GM18507 (cell line): ENCODE results near the gene MT1M.
A peak's percentile ranks its signal among the peaks of the same experiment; 100 is the strongest.

Experiments
- DNase-seq: peaks from one replicate; pipeline ENCODE4 v3.0.0; 2011; ENCODE audit warnings: low read depth; ENCODE audit not compliant: insufficient read length; ENCODE audit errors: extremely low spot score
- FAIRE-seq: peaks from 2 replicates; lab custom pipeline; 2011; peaks lifted over from hg19 to GRCh38; lab: Jason Lieb, UNC

The MT1M gene

DNA sequence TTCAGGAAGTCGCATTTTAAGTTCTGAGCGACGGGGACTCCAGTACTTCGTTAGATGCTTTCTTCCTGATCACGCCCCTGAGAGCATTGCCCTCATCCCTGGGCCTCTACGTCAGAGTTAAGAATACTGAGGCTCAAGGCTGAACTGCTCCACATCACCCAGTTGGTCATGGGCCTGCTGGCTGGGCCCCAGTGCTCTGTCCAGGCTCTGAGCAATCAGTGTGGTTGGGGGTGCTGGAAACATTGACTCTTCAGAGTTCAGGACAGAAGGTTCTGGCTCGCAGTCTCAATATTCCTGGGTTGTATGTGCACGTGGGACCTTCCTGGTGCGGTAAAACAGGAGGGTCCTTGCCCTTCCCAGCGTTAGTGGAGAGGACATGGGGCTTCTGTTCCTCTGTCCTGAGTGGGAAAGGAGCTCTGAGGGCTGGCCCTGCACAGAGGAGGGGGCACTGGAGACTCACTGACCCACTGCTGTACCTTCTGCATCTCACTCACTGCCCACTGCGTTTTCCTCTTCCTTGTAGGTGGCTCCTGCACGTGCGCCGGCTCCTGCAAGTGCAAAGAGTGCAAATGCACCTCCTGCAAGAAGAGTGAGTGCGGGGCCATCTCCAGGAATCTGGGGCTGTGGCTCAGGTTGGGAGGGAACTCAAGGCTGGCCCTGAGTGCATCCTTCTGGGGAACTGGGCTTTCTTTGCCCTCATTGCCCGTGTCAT is 6.4 kb upstream of the MT1M start:
- FAIRE-seq (no peak), DNase-seq (no peak)

DNA sequence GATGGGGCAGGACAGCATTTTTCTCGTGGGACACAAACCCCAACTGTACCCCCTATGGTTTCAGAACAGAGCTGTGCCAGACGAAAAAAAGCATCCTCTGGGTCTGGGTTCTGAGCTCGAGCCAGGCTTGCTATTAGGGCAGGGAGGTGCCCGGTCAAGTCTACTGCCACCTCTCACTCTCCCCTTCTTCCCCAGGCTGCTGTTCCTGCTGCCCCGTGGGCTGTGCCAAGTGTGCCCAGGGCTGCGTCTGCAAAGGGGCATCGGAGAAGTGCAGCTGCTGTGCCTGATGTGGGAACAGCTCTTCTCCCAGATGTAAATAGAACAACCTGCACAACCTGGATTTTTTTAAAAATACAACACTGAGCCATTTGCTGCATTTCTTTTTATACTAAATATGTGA is 5.8 kb upstream of the MT1M start:
- DNase-seq (no peak), FAIRE-seq (no peak)

DNA sequence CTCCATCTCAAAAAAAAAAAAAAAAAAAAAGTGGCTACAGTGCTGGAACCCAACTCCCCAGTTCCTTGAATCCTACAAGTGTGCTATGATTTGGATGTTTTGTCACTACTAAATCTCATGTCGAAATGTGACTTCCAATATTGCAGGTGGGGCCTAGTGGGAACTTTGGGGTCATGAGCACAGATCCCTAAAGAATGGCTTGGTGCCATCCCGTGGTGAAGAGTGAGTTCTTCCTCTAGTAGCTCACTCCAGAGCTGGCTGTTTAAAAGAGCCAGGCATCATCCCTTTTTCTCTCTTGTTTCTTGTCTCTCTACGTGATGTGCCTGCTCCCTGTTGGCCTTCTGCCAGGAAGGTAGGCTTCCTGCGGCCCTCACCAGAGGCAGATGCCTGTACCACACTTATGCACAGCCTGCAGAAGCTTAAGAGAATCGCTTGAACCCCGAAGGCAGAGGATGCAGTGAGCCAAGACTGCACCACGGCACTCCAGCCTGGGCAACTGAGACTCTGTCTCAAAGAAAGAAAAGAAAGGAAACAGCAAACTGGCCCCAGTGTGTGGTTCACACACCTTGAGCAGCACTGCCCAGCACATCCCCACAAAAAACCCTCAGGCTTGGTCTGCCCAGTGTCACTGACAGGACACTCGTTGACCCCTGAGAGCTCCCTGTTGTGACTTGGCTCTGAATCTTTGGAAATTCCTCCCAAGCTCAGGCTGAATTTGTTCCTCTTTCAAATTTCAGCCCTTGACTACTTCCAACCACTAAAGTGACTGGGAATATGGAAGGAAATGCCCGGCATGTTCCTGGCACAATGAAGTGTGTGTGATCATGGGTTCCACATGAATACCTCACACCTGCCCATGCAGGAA is 3.7 kb upstream of the MT1M start:
- DNase-seq (no peak), FAIRE-seq (no peak)

DNA sequence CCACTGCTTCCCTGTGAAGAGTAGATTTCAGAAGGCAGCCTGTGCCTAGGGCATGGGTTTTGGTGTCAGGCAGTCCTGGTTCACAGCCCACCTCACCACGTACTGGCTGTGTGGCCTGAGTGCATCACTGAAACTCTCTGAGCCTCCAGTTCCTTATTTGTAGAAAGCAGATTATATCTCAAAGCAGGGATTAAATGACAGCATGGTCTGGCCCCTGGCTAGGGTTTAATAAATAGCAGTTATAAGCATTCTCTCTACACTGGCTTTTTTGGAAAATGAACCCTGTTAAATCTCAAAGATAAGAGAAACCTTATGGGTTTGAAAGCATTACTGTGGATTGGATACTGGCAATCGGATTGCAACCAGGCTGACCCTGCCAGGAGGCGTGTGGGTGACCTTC is 2.9 kb upstream of the MT1M start:
- DNase-seq (no peak), FAIRE-seq (no peak)

- FAIRE-seq (peak; percentile 80), DNase-seq (peak; percentile 30)
Observed at GRCh38 chr16:56630134-56630533, 2.3 kb upstream of the MT1M start.

DNA sequence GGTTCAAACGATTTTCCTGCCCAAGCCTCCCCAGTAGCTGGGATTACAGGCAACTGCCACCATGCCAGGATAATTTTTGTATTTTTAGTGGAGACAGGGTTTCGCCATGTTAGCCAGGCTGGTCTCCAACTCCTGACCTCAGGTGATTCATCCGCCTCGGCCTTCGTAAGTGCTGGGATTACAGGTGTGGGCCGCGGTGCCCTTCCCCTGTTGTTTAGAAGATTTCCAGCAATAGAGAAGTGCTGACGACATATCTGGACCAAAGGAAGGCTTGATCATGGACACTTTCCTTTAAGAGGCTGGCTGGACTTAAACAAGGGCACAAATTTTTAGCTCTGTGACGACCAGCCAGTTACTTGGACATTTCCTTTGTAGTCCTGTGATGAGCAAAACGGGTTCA is 1.3 kb upstream of the MT1M start:
- no peak for FAIRE-seq
- DNase-seq, result no peak

DNA sequence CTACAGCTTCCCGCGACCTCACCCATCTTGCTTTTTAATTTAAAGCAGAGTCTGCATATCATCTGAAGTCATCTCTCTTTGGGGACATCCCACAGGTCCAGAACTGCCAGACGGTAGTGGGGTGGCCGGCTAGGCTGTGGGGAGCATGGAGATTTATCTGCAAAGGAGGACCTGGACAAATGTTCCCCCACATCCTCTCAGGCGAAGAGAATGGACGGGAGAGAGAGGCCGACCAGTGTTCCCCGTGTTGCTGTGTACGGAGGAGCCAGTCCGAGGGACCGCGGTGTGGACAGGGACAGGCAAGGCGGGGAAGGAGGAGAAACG is 665 bp upstream of the MT1M start:
- no peak for DNase-seq
- no peak for FAIRE-seq

DNA sequence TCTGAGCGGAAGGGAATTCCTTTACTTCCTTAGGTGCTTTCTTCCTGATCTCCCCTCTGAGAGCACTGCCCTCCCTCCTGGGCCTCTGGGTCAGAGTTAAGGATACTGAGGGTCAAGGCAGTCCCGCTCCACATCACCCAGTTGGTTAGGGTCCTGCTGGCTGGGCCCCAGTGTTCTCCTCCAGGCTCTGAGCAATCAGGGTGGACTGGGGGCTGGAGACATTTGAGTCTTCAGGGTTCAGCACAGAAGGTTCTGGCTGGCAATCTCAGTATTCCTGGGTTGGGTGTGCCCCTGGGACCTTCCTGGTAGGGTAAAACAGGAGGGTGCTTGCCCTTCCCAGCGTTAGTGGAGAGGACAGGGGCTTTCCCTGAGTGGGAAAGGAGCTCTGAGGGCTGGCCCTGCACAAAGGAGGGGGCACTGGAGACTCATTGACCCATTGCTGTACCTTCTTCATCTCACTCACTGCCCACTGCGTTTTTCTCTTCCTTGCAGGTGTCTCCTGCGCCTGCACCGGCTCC is 448 bp downstream of the MT1M start:
- no peak for FAIRE-seq

DNA sequence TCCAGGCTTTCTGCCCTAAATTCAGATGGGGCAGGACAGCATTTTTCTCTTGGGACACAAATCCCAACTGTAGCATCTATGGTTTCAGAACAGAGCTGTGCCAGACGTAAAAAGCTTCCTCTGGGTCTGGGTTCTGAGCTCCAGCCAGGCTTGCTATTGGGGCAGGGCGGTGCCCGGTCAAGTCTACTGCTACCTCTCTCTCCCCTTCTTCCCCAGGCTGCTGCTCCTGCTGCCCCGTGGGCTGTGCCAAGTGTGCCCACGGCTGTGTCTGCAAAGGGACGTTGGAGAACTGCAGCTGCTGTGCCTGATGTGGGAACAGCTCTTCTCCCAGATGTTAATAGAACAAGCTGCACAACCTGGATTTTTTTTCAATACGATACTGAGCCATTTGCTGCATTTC is 1.1 kb downstream of the MT1M start:
- FAIRE-seq (no peak), DNase-seq (no peak)

More for the DNA sequence above, 448 bp downstream of the MT1M start:
- DNase-seq, result no peak

DNA sequence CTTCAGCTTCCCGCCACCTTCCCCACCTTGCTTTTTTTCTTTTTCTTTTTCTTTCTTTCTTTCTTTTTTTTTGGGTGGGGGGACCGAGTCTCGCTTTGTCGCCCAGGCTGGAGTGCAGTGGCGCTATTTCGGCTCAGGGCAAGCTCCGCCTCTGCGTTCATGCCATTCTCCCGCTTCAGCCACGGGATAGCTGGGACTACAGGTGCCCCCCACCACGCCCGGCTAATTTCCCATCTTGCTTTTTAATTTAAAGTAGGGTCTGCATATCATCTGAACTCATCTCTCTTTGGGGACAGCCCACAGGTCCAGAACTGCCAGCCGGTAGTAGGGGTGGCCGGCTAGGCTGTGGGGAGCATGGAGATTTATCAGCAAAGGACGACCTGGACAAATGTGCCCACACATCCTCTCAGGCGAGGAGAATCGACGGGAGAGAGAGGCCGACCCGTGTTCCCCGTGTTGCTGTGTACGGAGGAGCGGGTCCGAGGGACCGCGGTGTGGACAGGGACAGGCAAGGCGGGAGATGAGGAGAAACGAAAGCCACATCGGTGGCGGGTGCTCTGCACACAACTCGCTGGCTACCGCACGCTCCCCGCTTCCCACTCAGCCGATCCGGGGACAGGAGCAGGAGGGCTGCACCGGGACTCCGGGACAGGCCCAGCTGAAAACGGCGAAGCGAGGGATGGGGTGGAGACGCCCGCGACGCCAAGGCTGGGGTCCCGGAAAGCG is 2.4 kb downstream of the MT1M start:
- no peak for DNase-seq
- no peak for FAIRE-seq

- FAIRE-seq (no peak), DNase-seq (no peak)
Observed at GRCh38 chr16:56635441-56635967, 3.0 kb downstream of the MT1M start.

- FAIRE-seq (no peak), DNase-seq (no peak)
Observed at GRCh38 chr16:56636616-56637413, 4.4 kb downstream of the MT1M start.

- DNase-seq, result no peak
- FAIRE-seq, result no peak
Observed at GRCh38 chr16:56637814-56638750, 5.6 kb downstream of the MT1M start, which contains the start of gene MT1A. TSS of gene MT1A (plus strand) at chr16:56638666. CDS start at chr16:56638739, 73 bp downstream.

GRCh38 chr16:56639045-56639444 is 6.6 kb downstream of the MT1M start:
- no peak for DNase-seq
- no peak for FAIRE-seq

DNA sequence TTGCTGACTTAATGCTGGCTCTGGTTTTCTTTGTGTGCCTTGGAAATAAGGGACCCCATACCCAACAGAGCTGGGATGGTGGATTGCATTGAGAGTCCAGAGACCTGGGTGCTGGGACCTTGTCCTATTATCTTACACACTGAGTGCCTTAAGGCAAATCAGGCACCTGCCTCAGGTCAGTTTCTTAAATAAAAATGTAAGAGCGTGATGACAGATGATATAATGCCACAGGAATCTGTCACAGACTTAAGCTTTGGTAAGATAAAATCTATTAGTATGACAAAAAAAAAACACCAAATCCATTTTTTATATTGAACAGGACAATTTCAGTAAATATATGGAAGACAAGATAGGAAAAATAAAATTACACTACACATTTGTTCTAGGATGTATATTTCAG is 7.6 kb downstream of the MT1M start:
- FAIRE-seq, result no peak
- no peak for DNase-seq

- DNase-seq (no peak), FAIRE-seq (no peak)
Observed at GRCh38 chr16:56641166-56641565, 8.7 kb downstream of the MT1M start.

GRCh38 chr16:56643080-56643778 is 10.8 kb downstream of the MT1M start:
- no peak for FAIRE-seq
- DNase-seq, result no peak

- no peak for FAIRE-seq
- no peak for DNase-seq
Observed at GRCh38 chr16:56643833-56644232, 11.4 kb downstream of the MT1M start.
